ENCODE results near the gene LRRC32. TPM values are rescaled to one million over a fixed set of nuclear protein-coding genes. Genes with fewer than 3 reads are reported as not detected.

The LRRC32 gene
- total and polyA plus RNA-seq, 4 donors: 38.3 to 159 (median 85.2) TPM

DNA sequence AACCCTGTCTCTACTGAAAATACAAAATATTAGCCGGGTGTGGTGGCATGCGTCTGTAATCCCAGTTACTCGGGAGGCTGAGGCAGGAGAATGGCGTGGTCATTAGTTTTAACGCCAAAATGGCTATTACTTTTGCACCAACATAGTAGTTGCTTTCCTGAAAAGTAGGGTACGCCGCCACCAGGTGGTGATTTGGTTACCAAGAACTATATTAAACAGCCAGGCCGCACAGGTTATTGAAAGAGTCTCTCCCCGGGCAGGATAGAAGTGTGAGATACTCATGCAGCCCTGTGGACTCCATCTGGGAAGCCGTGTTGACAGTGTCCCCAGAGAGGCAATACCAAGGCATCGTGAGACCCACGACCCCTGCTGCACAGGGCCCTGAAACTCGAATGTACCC, 24.6 kb upstream of the LRRC32 start:
- H3K27me3 ChIP-seq (ENCODE audit: control insufficient read depth in 3 of 3, insufficient read depth in 3 of 3, low read length in 2 of 3): no peaks in the 10 kb centered on the region
- H3K27ac ChIP-seq (ENCODE audit: low read depth in 1 of 2, low read length in 1 of 2): no peak overlapping the region
- peaks cover 0 to 6% (median 0%) of the 10 kb centered on the region in 5 donors for H3K4me1 ChIP-seq (ENCODE audit: control insufficient read depth in 5 of 5, insufficient read depth in 5 of 5, low read length in 5 of 5)
- no peaks in the 10 kb centered on the region for H3K9me3 ChIP-seq (ENCODE audit: control insufficient read depth in 4 of 4, insufficient read depth in 3 of 4, low read length in 3 of 4)
- DNase-seq (no peak), ATAC-seq (ENCODE audit: insufficient read depth, low FRiP score) (no peak)
- H3K36me3 ChIP-seq (ENCODE audit: control insufficient read depth in 4 of 4, insufficient read depth in 4 of 4, low read length in 4 of 4): no peaks in the 10 kb centered on the region
- 91 to 92% methylated on average over 13 of the region's 13 CpGs for WGBS, 2 donors
- H3K9ac ChIP-seq (ENCODE audit: insufficient read depth in 1 of 2, low read length in 2 of 2): no peak overlapping the region
- TF ChIP-seq, protein P1, sequence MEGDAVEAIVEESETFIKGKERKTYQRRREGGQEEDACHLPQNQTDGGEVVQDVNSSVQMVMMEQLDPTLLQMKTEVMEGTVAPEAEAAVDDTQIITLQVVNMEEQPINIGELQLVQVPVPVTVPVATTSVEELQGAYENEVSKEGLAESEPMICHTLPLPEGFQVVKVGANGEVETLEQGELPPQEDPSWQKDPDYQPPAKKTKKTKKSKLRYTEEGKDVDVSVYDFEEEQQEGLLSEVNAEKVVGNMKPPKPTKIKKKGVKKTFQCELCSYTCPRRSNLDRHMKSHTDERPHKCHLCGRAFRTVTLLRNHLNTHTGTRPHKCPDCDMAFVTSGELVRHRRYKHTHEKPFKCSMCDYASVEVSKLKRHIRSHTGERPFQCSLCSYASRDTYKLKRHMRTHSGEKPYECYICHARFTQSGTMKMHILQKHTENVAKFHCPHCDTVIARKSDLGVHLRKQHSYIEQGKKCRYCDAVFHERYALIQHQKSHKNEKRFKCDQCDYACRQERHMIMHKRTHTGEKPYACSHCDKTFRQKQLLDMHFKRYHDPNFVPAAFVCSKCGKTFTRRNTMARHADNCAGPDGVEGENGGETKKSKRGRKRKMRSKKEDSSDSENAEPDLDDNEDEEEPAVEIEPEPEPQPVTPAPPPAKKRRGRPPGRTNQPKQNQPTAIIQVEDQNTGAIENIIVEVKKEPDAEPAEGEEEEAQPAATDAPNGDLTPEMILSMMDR (IDR thresholded peaks at IDR 0.05; ENCODE audit: control extremely low read depth, extremely low read depth): no peak
- no peak overlapping the region for H3K4me3 ChIP-seq

DNA sequence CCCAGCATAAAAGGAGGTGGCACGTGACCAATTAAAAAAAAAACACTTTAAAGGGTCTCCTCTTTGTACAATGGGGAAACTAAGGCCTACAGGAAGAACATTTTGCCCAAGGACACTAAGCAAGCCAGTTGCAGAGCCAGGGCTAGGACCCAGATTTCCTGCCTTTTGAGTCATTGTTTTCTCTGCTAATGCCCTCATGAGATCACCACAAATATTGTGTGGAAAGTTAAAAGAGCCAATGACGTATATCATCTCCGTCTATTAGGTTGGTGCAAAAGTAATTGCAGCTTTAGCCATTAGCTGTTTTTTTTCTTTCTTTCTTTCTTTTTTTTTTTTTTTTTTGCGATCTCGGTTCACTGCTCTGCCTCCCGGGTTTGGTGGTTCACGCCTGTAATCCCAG, 24.1 kb upstream of the LRRC32 start:
- TF ChIP-seq, protein P1 (IDR thresholded peaks at IDR 0.05; ENCODE audit: control extremely low read depth, extremely low read depth): no peak
- 85 to 87% methylated on average over 7 of the region's 7 CpGs for WGBS, 2 donors
- no peaks in the 10 kb centered on the region for H3K9me3 ChIP-seq (ENCODE audit: control insufficient read depth in 4 of 4, insufficient read depth in 3 of 4, low read length in 3 of 4)
- DNase-seq: no peak
- no peak for ATAC-seq (ENCODE audit: insufficient read depth, low FRiP score)
- H3K36me3 ChIP-seq (ENCODE audit: control insufficient read depth in 4 of 4, insufficient read depth in 4 of 4, low read length in 4 of 4): no peaks in the 10 kb centered on the region
- peaks cover 0 to 2% (median 0%) of the 10 kb centered on the region in 5 donors for H3K4me1 ChIP-seq (ENCODE audit: control insufficient read depth in 5 of 5, insufficient read depth in 5 of 5, low read length in 5 of 5)
- H3K27me3 ChIP-seq (ENCODE audit: control insufficient read depth in 3 of 3, insufficient read depth in 3 of 3, low read length in 2 of 3): no peaks in the 10 kb centered on the region
- H3K4me3 ChIP-seq: no peak overlapping the region
- H3K9ac ChIP-seq (ENCODE audit: insufficient read depth in 1 of 2, low read length in 2 of 2): no peak overlapping the region
- no peak overlapping the region for H3K27ac ChIP-seq (ENCODE audit: low read depth in 1 of 2, low read length in 1 of 2)

DNA sequence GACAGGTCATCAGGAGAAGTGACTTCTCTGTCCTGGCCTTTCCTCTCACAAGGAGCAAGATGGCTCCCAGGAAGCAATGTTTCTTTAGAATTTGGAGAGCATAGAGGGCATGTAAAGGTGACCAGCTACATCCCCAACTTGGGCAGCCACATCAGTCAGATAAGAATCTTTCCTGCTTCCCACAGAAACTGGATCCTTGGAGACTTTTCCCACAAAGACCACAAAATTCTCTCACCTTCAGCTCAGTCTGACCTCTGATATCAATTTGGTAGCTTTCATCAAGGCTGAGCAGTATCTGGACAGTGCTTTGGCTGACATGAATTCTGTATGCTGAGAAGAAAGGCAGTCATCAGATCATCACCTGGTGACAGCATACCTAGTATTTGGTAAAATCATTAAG, 23.3 kb upstream of the LRRC32 start:
- no peaks in the 10 kb centered on the region for H3K36me3 ChIP-seq (ENCODE audit: control insufficient read depth in 4 of 4, insufficient read depth in 4 of 4, low read length in 4 of 4)
- TF ChIP-seq, protein P1 (IDR thresholded peaks at IDR 0.05; ENCODE audit: control extremely low read depth, extremely low read depth): no peak
- no peaks in the 10 kb centered on the region for H3K9me3 ChIP-seq (ENCODE audit: control insufficient read depth in 4 of 4, insufficient read depth in 3 of 4, low read length in 3 of 4)
- no peak for ATAC-seq (ENCODE audit: insufficient read depth, low FRiP score)
- H3K4me3 ChIP-seq: no peak overlapping the region
- DNase-seq: no peak
- no peak overlapping the region for H3K27ac ChIP-seq (ENCODE audit: low read depth in 1 of 2, low read length in 1 of 2)
- H3K9ac ChIP-seq (ENCODE audit: insufficient read depth in 1 of 2, low read length in 2 of 2): no peak overlapping the region
- no peaks in the 10 kb centered on the region for H3K27me3 ChIP-seq (ENCODE audit: control insufficient read depth in 3 of 3, insufficient read depth in 3 of 3, low read length in 2 of 3)
- H3K4me1 ChIP-seq (ENCODE audit: control insufficient read depth in 5 of 5, insufficient read depth in 5 of 5, low read length in 5 of 5): no peaks in the 10 kb centered on the region

DNA sequence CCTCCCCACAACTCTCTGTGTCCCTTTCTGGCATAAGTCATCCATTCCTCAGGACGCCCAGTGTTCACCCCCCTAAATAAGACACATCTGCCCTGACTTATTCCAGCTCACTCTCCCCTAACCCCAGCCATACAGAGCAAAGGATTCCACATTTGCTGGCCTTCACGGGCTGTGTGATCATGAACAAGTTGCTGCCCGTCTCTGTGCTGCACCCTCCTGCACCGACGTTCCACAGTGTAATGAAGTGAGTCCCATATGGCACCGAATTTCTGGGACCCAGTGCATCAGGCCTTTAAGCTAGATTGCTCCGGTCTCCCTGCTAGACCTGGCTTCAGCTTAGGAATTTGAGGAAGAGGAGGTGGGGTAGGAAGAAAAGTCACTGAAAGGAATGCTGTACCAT, 22.4 kb upstream of the LRRC32 start:
- Histone ChIP-seq H3K27ac (ENCODE audit: low read depth in 1 of 2, low read length in 1 of 2) (no peak overlapping the region), H3K36me3 (ENCODE audit: control insufficient read depth in 4 of 4, insufficient read depth in 4 of 4, low read length in 4 of 4) (no peaks in the 10 kb centered on the region), H3K9me3 (ENCODE audit: control insufficient read depth in 4 of 4, insufficient read depth in 3 of 4, low read length in 3 of 4) (no peaks in the 10 kb centered on the region), H3K4me1 (ENCODE audit: control insufficient read depth in 5 of 5, insufficient read depth in 5 of 5, low read length in 5 of 5) (no peaks in the 10 kb centered on the region), H3K9ac (ENCODE audit: insufficient read depth in 1 of 2, low read length in 2 of 2) (no peak overlapping the region), H3K4me3 (no peak overlapping the region), H3K27me3 (ENCODE audit: control insufficient read depth in 3 of 3, insufficient read depth in 3 of 3, low read length in 2 of 3) (no peaks in the 10 kb centered on the region)
- TF ChIP-seq, protein P1 (IDR thresholded peaks at IDR 0.05; ENCODE audit: control extremely low read depth, extremely low read depth): no peak
- no peak for ATAC-seq (ENCODE audit: insufficient read depth, low FRiP score)
- DNase-seq: no peak
- WGBS, 2 donors: 88 to 92% methylated on average over 7 of the region's 7 CpGs
